HL-60 (cell line): Measurements from ENCODE around the gene NMRAL1.

Source experiments
- CTCF ChIP-seq: IDR thresholded peaks from one replicate; pipeline ENCODE4 v1.5.1; 2011; ENCODE audit warnings: low read length, control low read depth, inconsistent platforms; ENCODE audit not compliant: insufficient read depth
- GABPA ChIP-seq: IDR thresholded peaks from 2 replicates; pipeline ENCODE4 v1.6.1; 2012; ENCODE audit warnings: low read depth
- POLR2AphosphoS5 ChIP-seq: IDR thresholded peaks from 2 replicates; pipeline ENCODE4 v1.6.1; 2012; ENCODE audit warnings: low read depth
- REST ChIP-seq: IDR thresholded peaks from 2 replicates; pipeline ENCODE4 v1.6.1; 2012; ENCODE audit warnings: low read depth; ENCODE audit not compliant: insufficient replicate concordance
- SPI1 ChIP-seq: IDR thresholded peaks from 2 replicates; pipeline ENCODE4 v1.6.1; 2012; ENCODE audit warnings: low read depth, mild to moderate bottlenecking, borderline replicate concordance

- TF ChIP-seq CTCF, result no peak
- no peak for TF ChIP-seq REST
- TF ChIP-seq POLR2AphosphoS5, result no peak; the same call in 1 of the 2 replicates
- no peak for TF ChIP-seq GABPA
- TF ChIP-seq SPI1, result no peak
Observed at GRCh38 chr16:4426021-4426684, 48.3 kb downstream of the NMRAL1 start.
